ENCODE measurements around the gene ETV6.

- TF ChIP-seq POLR2AphosphoS5 (IDR thresholded peaks at IDR 0.05; ENCODE audit: low read depth, low read length) (no peak), POLR2A (IDR thresholded peaks at IDR 0.05; ENCODE audit: low read depth, low read length) (no peak), TAF1 (IDR thresholded peaks at IDR 0.05; ENCODE audit: borderline replicate concordance, low read depth, low read length) (no peak)
Observed at GRCh38 chr12:11941606-11942337, 292.3 kb downstream of the ETV6 start.

Measured in GM12892 (cell line).